ENCODE measurements around the gene ASPRV1. TPM values are rescaled to one million over a fixed set of nuclear protein-coding genes. Genes with fewer than 3 reads are reported as not detected.

The ASPRV1 gene
- polyA plus RNA-seq, 1 donor (not counting 4 experiments of a cell fraction or from before 2014, with no cell fraction given) = 1.5 TPM

GRCh38 chr2:69916106-69916505, 45.3 kb downstream of the ASPRV1 start:
- dilution Hi-C loops (cut with MboI; ENCODE audit: extremely low pct_ligation_motif_present, low sequenced_read_pairs) = no loop called here
- H3K27ac ChIP-seq (ENCODE audit: control insufficient read depth, insufficient read depth, low read length) = peak overlapping the region; percentile 69
- H2AFZ ChIP-seq (ENCODE audit: control insufficient read depth, low read length) = no peak overlapping the region
- peak overlapping the region; percentile 93 for H3K9ac ChIP-seq (ENCODE audit: control insufficient read depth, extremely low read depth, insufficient read depth, low read length)
- DNase-seq (ENCODE audit: low read depth, low spot score) (no peak), FAIRE-seq (no peak)
- no peaks in the 10 kb centered on the region for H4K20me1 ChIP-seq (ENCODE audit: control insufficient read depth, extremely low read depth, insufficient read depth, low read length)
- peak overlapping the region; percentile 74 to 94 (median 77) for H3K4me3 ChIP-seq (ENCODE audit: control insufficient read depth in 2 of 3, extremely low read depth in 1 of 3, insufficient read depth in 2 of 3, low read depth in 1 of 3, low read length in 3 of 3)
- H3K79me2 ChIP-seq (ENCODE audit: control insufficient read depth, insufficient read depth, low read length) = peaks cover 8% of the 10 kb centered on the region
- H3K4me2 ChIP-seq (ENCODE audit: control insufficient read depth, extremely low read depth, insufficient read depth, low read depth, low read length) = peak overlapping the region; percentile 49
- H3K36me3 ChIP-seq (ENCODE audit: control insufficient read depth in 2 of 2, extremely low read depth in 1 of 2, insufficient read depth in 2 of 2, low read length in 2 of 2) = peaks cover 10 to 20% of the 10 kb centered on the region in 2 experiments
- TF ChIP-seq EZH2 (IDR thresholded peaks at IDR 0.05; ENCODE audit: low read length) (no peak), CTCF (optimal IDR thresholded peaks at IDR 0.05 in 1 of 3, IDR thresholded peaks at IDR 0.05 in 1 of 3, conservative IDR thresholded peaks at IDR 0.05 in 1 of 3; ENCODE audit: extremely low read depth in 1 of 3, insufficient read depth in 2 of 3, low read length in 3 of 3) (no peak)
- no peaks in the 10 kb centered on the region for H3K27me3 ChIP-seq (ENCODE audit: control insufficient read depth, extremely low read depth, insufficient read depth, low read length)
- H3K9me3 ChIP-seq (ENCODE audit: control insufficient read depth, low read depth, low read length) = no peaks in the 10 kb centered on the region
- H3K4me1 ChIP-seq (ENCODE audit: control insufficient read depth, extremely low read depth, insufficient read depth, low read length) = peaks cover 22% of the 10 kb centered on the region
- no peaks in the 10 kb centered on the region for H3K9me1 ChIP-seq (ENCODE audit: control insufficient read depth, extremely low read depth, insufficient read depth, low read length)

- H3K9me1 ChIP-seq (ENCODE audit: control insufficient read depth, extremely low read depth, insufficient read depth, low read length) = no peaks in the 10 kb centered on the region
- H3K9me3 ChIP-seq (ENCODE audit: control insufficient read depth, low read depth, low read length) = no peaks in the 10 kb centered on the region
- FAIRE-seq = no peak
- no peaks in the 10 kb centered on the region for H3K27me3 ChIP-seq (ENCODE audit: control insufficient read depth, extremely low read depth, insufficient read depth, low read length)
- H3K4me2 ChIP-seq (ENCODE audit: control insufficient read depth, extremely low read depth, insufficient read depth, low read depth, low read length) = peak within 1 kb of the TSS; percentile 74
- H3K4me3 ChIP-seq (ENCODE audit: control insufficient read depth in 2 of 3, extremely low read depth in 1 of 3, insufficient read depth in 2 of 3, low read depth in 1 of 3, low read length in 3 of 3) = peak within 1 kb of the TSS; percentile 74 to 94 (median 77)
- H3K27ac ChIP-seq (ENCODE audit: control insufficient read depth, insufficient read depth, low read length) = peak within 1 kb of the TSS; percentile 90
- no peak for TF ChIP-seq EZH2 (IDR thresholded peaks at IDR 0.05; ENCODE audit: low read length)
- TF ChIP-seq CTCF (optimal IDR thresholded peaks at IDR 0.05 in 1 of 3, IDR thresholded peaks at IDR 0.05 in 1 of 3, conservative IDR thresholded peaks at IDR 0.05 in 1 of 3; ENCODE audit: extremely low read depth in 1 of 3, insufficient read depth in 2 of 3, low read length in 3 of 3) = no peak
- H3K36me3 ChIP-seq (ENCODE audit: control insufficient read depth in 2 of 2, extremely low read depth in 1 of 2, insufficient read depth in 2 of 2, low read length in 2 of 2) = peaks cover 5 to 12% of the 10 kb centered on the region in 2 experiments
- peak within 1 kb of the TSS; percentile 39 for H2AFZ ChIP-seq (ENCODE audit: control insufficient read depth, low read length)
- H3K4me1 ChIP-seq (ENCODE audit: control insufficient read depth, extremely low read depth, insufficient read depth, low read length) = peaks cover 22% of the 10 kb centered on the region
- no peaks in the 10 kb centered on the region for H4K20me1 ChIP-seq (ENCODE audit: control insufficient read depth, extremely low read depth, insufficient read depth, low read length)
- dilution Hi-C loops (cut with MboI; ENCODE audit: extremely low pct_ligation_motif_present, low sequenced_read_pairs) = no loop called here
- peak within 1 kb of the TSS; percentile 93 for H3K9ac ChIP-seq (ENCODE audit: control insufficient read depth, extremely low read depth, insufficient read depth, low read length)
- DNase-seq (ENCODE audit: low read depth, low spot score) = no peak
- H3K79me2 ChIP-seq (ENCODE audit: control insufficient read depth, insufficient read depth, low read length) = peaks cover 8% of the 10 kb centered on the region
Observed at GRCh38 chr2:69914950-69915945, 46.2 kb downstream of the ASPRV1 start, which contains the start of gene MXD1. MXD1 (plus strand) TSS chr2:69915109; CDS start chr2:69915331, 222 bp downstream.
